HL-60 (cell line): Measurements from ENCODE around the gene PTGES.
"Not testable (repeated sequence)": the region's sequence is repeated elsewhere in the genome, so short reads cannot be mapped to it uniquely, and the experiment has no call there.

Source experiments
- DNase-seq, 2 experiments: peaks; one replicate each; pipeline ENCODE4 v3.0.0-alpha.2; 2010 to 2020; ENCODE audit warnings: low read depth in 1 of 2, low spot score in 1 of 2
- H3K27ac ChIP-seq: fragments of 250-450 bp; sonication (Bioruptor Pico); replicated peaks from 2 replicates; pipeline ENCODE4 v1.5.1; 2020; ENCODE audit warnings: mild to moderate bottlenecking, moderate library complexity
- H3K27me3 ChIP-seq: fragments of 250-450 bp; sonication (Bioruptor Pico); 2 replicates; pipeline ENCODE4 v1.5.1; 2021; ENCODE audit warnings: mild to moderate bottlenecking, moderate library complexity; ENCODE audit not compliant: insufficient read depth, poor library complexity, severe bottlenecking
- H3K4me3 ChIP-seq: replicated peaks from 2 replicates; pipeline ENCODE4 v1.5.1; 2011; ENCODE audit warnings: mild to moderate bottlenecking, control low read depth, low read length; ENCODE audit not compliant: insufficient read depth
- CTCF ChIP-seq: IDR thresholded peaks from one replicate; pipeline ENCODE4 v1.5.1; 2011; ENCODE audit warnings: low read length, control low read depth, inconsistent platforms; ENCODE audit not compliant: insufficient read depth
- GABPA ChIP-seq: IDR thresholded peaks from 2 replicates; pipeline ENCODE4 v1.6.1; 2012; ENCODE audit warnings: low read depth
- POLR2AphosphoS5 ChIP-seq: IDR thresholded peaks from 2 replicates; pipeline ENCODE4 v1.6.1; 2012; ENCODE audit warnings: low read depth
- REST ChIP-seq: IDR thresholded peaks from 2 replicates; pipeline ENCODE4 v1.6.1; 2012; ENCODE audit warnings: low read depth; ENCODE audit not compliant: insufficient replicate concordance
- SPI1 ChIP-seq: IDR thresholded peaks from 2 replicates; pipeline ENCODE4 v1.6.1; 2012; ENCODE audit warnings: low read depth, mild to moderate bottlenecking, borderline replicate concordance

The PTGES gene

GRCh38 chr9:129750013-129750638 lies 2.7 kb downstream of the PTGES start:
- peaks cover 22% of the 10 kb centered on the region for H3K27me3 ChIP-seq
- no peak for TF ChIP-seq POLR2AphosphoS5
- TF ChIP-seq SPI1: no peak
- no peak overlapping the region for H3K4me3 ChIP-seq
- no peak overlapping the region for H3K27ac ChIP-seq
- DNase-seq: no peak

- Histone ChIP-seq H3K4me3 (no peak overlapping the region), H3K27ac (no peak overlapping the region), H3K27me3 (peaks cover 22% of the 10 kb centered on the region)
- no peak for DNase-seq
- TF ChIP-seq CTCF (no peak), GABPA (no peak), SPI1 (no peak), POLR2AphosphoS5 (no peak), REST (no peak)
Observed at GRCh38 chr9:129749575-129749974, 3.3 kb downstream of the PTGES start.

GRCh38 chr9:129749052-129749451 lies 3.8 kb downstream of the PTGES start:
- H3K27me3 ChIP-seq: peaks cover 22% of the 10 kb centered on the region
- H3K27ac ChIP-seq, DNase-seq, H3K4me3 ChIP-seq: not testable (repeated sequence)

GRCh38 chr9:129748249-129748648 lies 4.6 kb downstream of the PTGES start:
- DNase-seq: no peak
- TF ChIP-seq REST (no peak), POLR2AphosphoS5 (no peak)
- peaks cover 16% of the 10 kb centered on the region for H3K27me3 ChIP-seq
- H3K27ac ChIP-seq: no peak overlapping the region
- no peak overlapping the region for H3K4me3 ChIP-seq

- H3K27ac ChIP-seq: no peak overlapping the region
- no peak for DNase-seq
- no peaks in the 10 kb centered on the region for H3K27me3 ChIP-seq
- no peak overlapping the region for H3K4me3 ChIP-seq
- no peak for TF ChIP-seq CTCF
- no peak for TF ChIP-seq REST
- no peak for TF ChIP-seq SPI1
- TF ChIP-seq GABPA: no peak
- no peak for TF ChIP-seq POLR2AphosphoS5
Observed at GRCh38 chr9:129746092-129746777, 6.6 kb downstream of the PTGES start.
